Measurements from ENCODE around the gene AFAP1. TPM values are rescaled to one million over a fixed set of nuclear protein-coding genes. Genes with fewer than 3 reads are reported as not detected.

Gene AFAP1
- total RNA-seq, 1 experiment from 2014 or later, result 27.6 TPM

GRCh38 chr4:7987148-7987989 lies 47.7 kb upstream of the AFAP1 start:
- no peaks in the 10 kb centered on the region for H3K36me3 ChIP-seq (ENCODE audit: control insufficient read depth, insufficient read depth, low read length)
- no peaks in the 10 kb centered on the region for H3K27me3 ChIP-seq (replicated peaks; ENCODE audit: control insufficient read depth, insufficient read depth, low read length)
- H3K9me3 ChIP-seq, result no peaks in the 10 kb centered on the region
- peak; percentile 72 to 88 for TF ChIP-seq CTCF (IDR thresholded peaks at IDR 0.05; ENCODE audit: insufficient read depth in 1 of 2, low read depth in 1 of 2, low read length in 1 of 2, severe bottlenecking in 1 of 2, unreplicated experiment in 1 of 2)
- Mint-ChIP-seq H3K27ac (ENCODE audit: unreplicated experiment) (no peak overlapping the region), H3K27me3 (ENCODE audit: insufficient read depth, unreplicated experiment) (no peaks in the 10 kb centered on the region), H3K4me3 (ENCODE audit: unreplicated experiment) (no peak overlapping the region), H3K9me3 (ENCODE audit: unreplicated experiment) (no peaks in the 10 kb centered on the region), H3K36me3 (ENCODE audit: insufficient read depth, unreplicated experiment) (no peaks in the 10 kb centered on the region), H3K4me1 (ENCODE audit: low read depth, unreplicated experiment) (peaks cover 6% of the 10 kb centered on the region)
- 0 out of 2 replicates have a peak, but pooled peaks cover 4% of the 10 kb centered on the region for H3K4me1 ChIP-seq
- no peak overlapping the region for H3K4me3 ChIP-seq (ENCODE audit: low read depth, low read length)
- ChIA-PET POLR2A (interaction anchor here (0.5 kb wide), 1 partner anchor 143 kb away, joined by 3 read pairs; no protein-coding TSS in a partner anchor), CTCF (interaction anchor here (0.5 to 3.6 kb wide), 4 partner anchors 177 to 1314 kb away, joined by 3 to 21 read pairs (median 10); a partner anchor contains a TSS)
- BruUV-seq (replicated peaks), result no TSS peak
- DNase-seq, result peak; percentile 80 to 85
- intact Hi-C loops (cut with micrococcal nuclease; ENCODE audit: unreplicated experiment), result loop anchor here (1.0 to 5.0 kb wide), 5 partner anchors 50 to 226 kb away; partner anchors contain the start of gene AFAP1

GRCh38 chr4:7985891-7986441 lies 46.3 kb upstream of the AFAP1 start:
- H3K36me3 ChIP-seq (ENCODE audit: control insufficient read depth, insufficient read depth, low read length), result no peaks in the 10 kb centered on the region
- Mint-ChIP-seq H3K4me1 (ENCODE audit: low read depth, unreplicated experiment) (peaks cover 6% of the 10 kb centered on the region), H3K4me3 (ENCODE audit: unreplicated experiment) (no peak overlapping the region), H3K27ac (ENCODE audit: unreplicated experiment) (no peak overlapping the region), H3K36me3 (ENCODE audit: insufficient read depth, unreplicated experiment) (no peaks in the 10 kb centered on the region), H3K9me3 (ENCODE audit: unreplicated experiment) (peaks cover 6% of the 10 kb centered on the region), H3K27me3 (ENCODE audit: insufficient read depth, unreplicated experiment) (no peaks in the 10 kb centered on the region)
- ChIA-PET POLR2A (no interaction called here), CTCF (interaction anchor here (0.5 to 3.6 kb wide), 4 partner anchors 110 to 1069 kb away, joined by 3 to 21 read pairs (median 4); no protein-coding TSS in a partner anchor)
- BruUV-seq (replicated peaks), result no TSS peak
- no peak for DNase-seq
- no peak for TF ChIP-seq CTCF (IDR thresholded peaks at IDR 0.05; ENCODE audit: insufficient read depth in 1 of 2, low read depth in 1 of 2, low read length in 1 of 2, severe bottlenecking in 1 of 2, unreplicated experiment in 1 of 2)
- 0 out of 2 replicates have a peak, but pooled peaks cover 4% of the 10 kb centered on the region for H3K4me1 ChIP-seq
- H3K27me3 ChIP-seq (replicated peaks; ENCODE audit: control insufficient read depth, insufficient read depth, low read length), result no peaks in the 10 kb centered on the region
- H3K9me3 ChIP-seq, result 0 out of 2 replicates have a peak, but pooled peaks cover 4% of the 10 kb centered on the region
- intact Hi-C loops (cut with micrococcal nuclease; ENCODE audit: unreplicated experiment), result loop anchor here (5.0 kb wide), 1 partner anchor 49 kb away; the partner anchor contains the start of gene AFAP1
- H3K4me3 ChIP-seq (ENCODE audit: low read depth, low read length), result no peak overlapping the region

- Histone ChIP-seq H3K36me3 (ENCODE audit: control insufficient read depth, insufficient read depth, low read length) (no peaks in the 10 kb centered on the region), H3K4me1 (0 out of 2 replicates have a peak, but pooled peaks cover 4% of the 10 kb centered on the region), H3K4me3 (ENCODE audit: low read depth, low read length) (no peak overlapping the region), H3K27me3 (replicated peaks; ENCODE audit: control insufficient read depth, insufficient read depth, low read length) (no peaks in the 10 kb centered on the region), H3K9me3 (0 out of 2 replicates have a peak, but pooled peaks cover 4% of the 10 kb centered on the region)
- BruUV-seq (replicated peaks), result no TSS peak
- no peak overlapping the region for H3K27ac Mint-ChIP-seq (ENCODE audit: unreplicated experiment)
- no peaks in the 10 kb centered on the region for H3K36me3 Mint-ChIP-seq (ENCODE audit: insufficient read depth, unreplicated experiment)
- H3K9me3 Mint-ChIP-seq (ENCODE audit: unreplicated experiment), result peaks cover 8% of the 10 kb centered on the region
- H3K4me3 Mint-ChIP-seq (ENCODE audit: unreplicated experiment), result no peak overlapping the region
- no peaks in the 10 kb centered on the region for H3K27me3 Mint-ChIP-seq (ENCODE audit: insufficient read depth, unreplicated experiment)
- POLR2A ChIA-PET, result no interaction called here
- intact Hi-C loops (cut with micrococcal nuclease; ENCODE audit: unreplicated experiment), result loop anchor here (5.0 kb wide), 1 partner anchor 48 kb away; the partner anchor contains the start of gene AFAP1
- TF ChIP-seq CTCF (IDR thresholded peaks at IDR 0.05; ENCODE audit: insufficient read depth in 1 of 2, low read depth in 1 of 2, low read length in 1 of 2, severe bottlenecking in 1 of 2, unreplicated experiment in 1 of 2), result no peak
- peaks cover 6% of the 10 kb centered on the region for H3K4me1 Mint-ChIP-seq (ENCODE audit: low read depth, unreplicated experiment)
- DNase-seq, result no peak
- CTCF ChIA-PET, result interaction anchor here (1.1 kb wide), 1 partner anchor 109 kb away, joined by 3 read pairs; no protein-coding TSS in a partner anchor
Observed at GRCh38 chr4:7985072-7985471, 45.4 kb upstream of the AFAP1 start.

All from Caco-2 (cell line).